GM21576 (cell line): ENCODE measurements around the gene C2orf42.
A peak's percentile ranks its signal among the peaks of the same experiment; 100 is the strongest.
"Not testable (repeated sequence)": the region's sequence is repeated elsewhere in the genome, so short reads cannot be mapped to it uniquely, and the experiment has no call there.

ENCODE experiments used
- ATAC-seq: cut with Tn5 transposase; IDR thresholded peaks from one replicate; pipeline ENCODE4 v1.9.1; 2021; ENCODE audit warnings: mild to moderate bottlenecking, moderate library complexity; ENCODE audit not compliant: unreplicated experiment

The C2orf42 gene

GRCh38 chr2:70190418-70191243, at the start of gene C2orf42:
Gene C2orf42, minus strand, starts transcription at chr2:70191019. Its CDS starts 9,034 bp downstream, at chr2:70181985.
- ATAC-seq = peak; percentile 82

- ATAC-seq = no peak
Observed at GRCh38 chr2:70240599-70240998, 49.8 kb upstream of the C2orf42 start.

GRCh38 chr2:70233926-70234325, 43.1 kb upstream of the C2orf42 start:
- no peak for ATAC-seq

GRCh38 chr2:70226781-70227180, 36.0 kb upstream of the C2orf42 start:
- ATAC-seq = no peak

GRCh38 chr2:70223305-70223704, 32.5 kb upstream of the C2orf42 start:
- ATAC-seq = not testable (repeated sequence)

GRCh38 chr2:70214953-70215549, 24.2 kb upstream of the C2orf42 start:
- no peak for ATAC-seq

GRCh38 chr2:70214365-70214764, 23.5 kb upstream of the C2orf42 start:
- ATAC-seq = no peak

- no peak for ATAC-seq
Observed at GRCh38 chr2:70212298-70212932, 21.6 kb upstream of the C2orf42 start.

GRCh38 chr2:70211595-70211994, 20.8 kb upstream of the C2orf42 start:
- ATAC-seq = no peak

- no peak for ATAC-seq
Observed at GRCh38 chr2:70204452-70204851, 13.6 kb upstream of the C2orf42 start.

- no peak for ATAC-seq
Observed at GRCh38 chr2:70203086-70203485, 12.3 kb upstream of the C2orf42 start.

- no peak for ATAC-seq
Observed at GRCh38 chr2:70202236-70202806, 11.5 kb upstream of the C2orf42 start.

GRCh38 chr2:70201831-70202230, 11.0 kb upstream of the C2orf42 start:
- no peak for ATAC-seq

GRCh38 chr2:70201225-70201768, 10.5 kb upstream of the C2orf42 start:
- ATAC-seq = no peak

GRCh38 chr2:70199320-70199864, 8.6 kb upstream of the C2orf42 start:
- no peak for ATAC-seq

- ATAC-seq = no peak
Observed at GRCh38 chr2:70192516-70192915, 1.7 kb upstream of the C2orf42 start.

- no peak for ATAC-seq
Observed at GRCh38 chr2:70191244-70191735, 471 bp upstream of the C2orf42 start.

GRCh38 chr2:70188460-70188859, 2.4 kb downstream of the C2orf42 start:
- no peak for ATAC-seq

GRCh38 chr2:70187170-70187569, 3.6 kb downstream of the C2orf42 start:
- ATAC-seq = not testable (repeated sequence)

- no peak for ATAC-seq
Observed at GRCh38 chr2:70182689-70183088, 8.1 kb downstream of the C2orf42 start.
